ENCODE measurements around the gene EEIG2.
"Not testable (repeated sequence)": the region's sequence is repeated elsewhere in the genome, so short reads cannot be mapped to it uniquely, and the experiment has no call there.

The EEIG2 gene

DNA sequence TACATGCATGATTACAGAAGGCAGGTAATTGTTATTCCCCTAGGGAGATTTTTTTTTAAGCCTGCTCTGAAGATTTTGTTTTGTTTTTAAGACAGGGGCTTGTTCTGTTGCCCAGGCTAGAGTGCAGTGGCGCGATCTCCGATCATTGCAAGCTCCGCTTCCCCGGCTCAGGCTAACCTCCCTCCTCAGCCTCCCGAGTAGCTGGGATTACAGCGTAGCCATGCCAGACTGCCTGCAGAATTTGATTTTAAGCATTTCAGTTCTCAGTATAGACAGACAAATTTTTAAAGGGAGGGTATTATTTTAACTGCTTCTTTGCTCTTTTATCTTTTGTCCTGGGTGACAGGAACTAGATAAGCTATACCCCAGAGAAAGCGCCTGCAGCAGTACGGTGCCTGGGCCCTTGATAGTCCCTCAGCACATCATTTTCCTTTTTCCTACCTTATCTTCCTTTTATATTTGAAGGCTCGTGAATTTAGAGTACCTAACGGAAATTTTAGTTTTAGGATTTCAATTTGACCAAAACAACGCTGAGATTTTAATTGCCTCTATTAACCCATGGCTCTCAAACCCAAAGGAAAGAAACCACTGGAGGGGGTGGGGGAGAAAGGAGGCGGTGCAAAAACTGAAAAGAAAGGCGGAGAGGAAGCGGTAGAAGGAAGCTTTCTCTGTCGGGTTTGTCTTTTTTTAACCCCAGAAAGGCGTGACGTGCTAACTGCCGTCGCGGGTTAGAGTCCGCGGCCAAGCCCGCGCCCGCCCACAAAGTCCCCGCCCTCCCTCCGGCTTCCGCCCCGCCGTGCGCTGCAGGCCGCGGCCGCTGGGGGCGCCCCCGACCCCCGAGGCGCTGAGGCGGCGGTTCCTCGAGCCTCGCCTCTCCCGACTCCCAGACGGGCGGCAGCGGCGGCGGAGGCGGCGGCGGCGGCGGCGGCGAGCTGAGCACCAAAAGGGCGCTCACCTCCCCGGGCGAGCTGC, at the start of gene EEIG2:
TSS of gene EEIG2 (plus strand) at position 886 of the 972 bp plus-strand sequence. CDS start 329 bp downstream, outside the sequence.
- peak; percentile 95 for DNase-seq (ENCODE audit: low spot score)

DNA sequence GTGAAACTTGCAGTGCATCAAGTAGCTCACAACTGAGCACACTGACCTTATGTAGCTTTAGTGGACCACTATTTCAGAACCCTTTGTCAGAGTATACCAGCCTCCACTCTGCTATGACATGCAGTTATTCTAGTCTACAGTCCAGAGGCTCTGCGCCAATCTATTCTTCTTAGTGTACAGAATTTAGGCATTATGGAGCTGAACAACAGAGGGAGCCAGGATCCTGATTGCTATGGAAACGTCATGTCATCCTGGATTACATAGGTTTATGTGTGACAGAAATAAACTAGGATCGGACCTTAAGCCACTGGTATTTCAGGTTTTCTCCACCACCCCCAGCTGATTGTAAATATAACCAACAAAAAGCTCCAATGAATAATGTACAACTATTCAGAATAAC, 48.1 kb upstream of the EEIG2 start:
- DNase-seq (ENCODE audit: low spot score) = no peak

DNA sequence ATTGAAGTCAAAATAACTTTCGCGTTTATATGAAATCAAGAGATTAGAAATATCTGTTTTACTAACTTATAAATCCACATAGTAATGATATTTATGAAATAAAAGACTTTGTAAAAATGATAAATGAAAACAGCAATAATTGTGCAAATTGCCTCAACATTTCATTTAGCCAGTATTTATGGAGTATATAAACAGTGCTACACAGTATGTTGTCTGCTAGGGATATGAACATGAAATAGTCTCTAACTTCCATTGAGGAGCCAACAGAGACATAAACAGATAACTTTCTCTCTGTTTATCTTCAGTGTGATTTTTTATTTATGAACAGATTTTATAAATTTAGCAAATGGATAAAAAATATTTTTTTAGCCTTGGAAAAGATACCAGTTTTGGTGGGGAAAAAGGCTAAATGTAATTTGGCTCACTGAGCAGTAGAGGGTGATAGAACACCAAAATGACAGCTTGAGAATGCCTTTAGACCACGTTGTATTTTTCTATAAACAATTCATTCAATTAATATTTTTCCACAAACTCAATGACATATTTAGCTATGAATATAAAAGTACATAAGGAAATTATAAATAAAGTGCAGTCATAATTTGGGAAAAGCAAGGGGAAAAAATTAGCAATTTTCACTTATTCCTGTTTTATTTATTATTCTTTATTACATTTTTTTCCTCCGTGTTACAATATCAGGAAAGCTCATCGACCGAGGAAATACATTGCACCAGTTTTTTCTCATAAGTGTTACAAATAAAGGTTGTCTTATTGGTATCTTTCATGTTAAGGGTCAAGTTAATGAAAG, 47.5 kb upstream of the EEIG2 start:
- DNase-seq (ENCODE audit: low spot score) = peak; percentile 62

DNA sequence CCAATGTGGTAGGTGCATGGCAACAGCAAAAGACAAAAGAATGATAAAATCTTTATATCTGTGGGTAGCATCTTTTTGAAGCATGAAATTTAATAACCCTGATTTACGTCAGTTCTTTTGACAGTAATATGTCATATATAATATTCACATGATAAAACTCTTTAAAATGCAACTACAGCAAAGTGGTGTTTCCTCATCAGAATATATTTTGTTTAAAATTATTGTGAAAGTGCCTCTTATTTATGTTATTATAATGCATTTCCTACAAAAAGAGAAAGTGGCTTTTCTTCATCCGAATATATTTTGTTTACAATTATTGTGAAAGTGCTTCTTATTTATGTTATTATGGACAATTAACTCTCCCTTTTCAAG, 46.9 kb upstream of the EEIG2 start:
- no peak for DNase-seq (ENCODE audit: low spot score)

DNA sequence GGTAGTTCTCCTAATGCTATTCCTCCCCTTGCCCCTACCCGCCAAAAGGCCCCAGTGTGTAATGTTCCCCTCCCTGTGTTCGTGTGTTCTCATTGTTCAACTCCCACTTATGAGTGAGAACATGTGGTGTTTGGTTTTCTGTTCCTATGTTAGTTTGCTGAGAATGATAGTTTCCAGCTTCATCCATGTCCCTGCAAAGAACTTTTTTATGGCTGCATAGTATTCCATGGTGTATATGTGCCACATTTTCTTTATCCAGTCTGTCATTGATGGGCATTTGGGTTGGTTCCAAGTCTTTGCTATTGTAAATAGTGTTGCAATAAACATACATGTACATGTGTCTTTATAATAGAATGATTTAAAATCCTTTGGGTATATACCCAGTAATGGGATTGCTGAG, 46.0 kb upstream of the EEIG2 start:
- DNase-seq (ENCODE audit: low spot score) = not testable (repeated sequence)

DNA sequence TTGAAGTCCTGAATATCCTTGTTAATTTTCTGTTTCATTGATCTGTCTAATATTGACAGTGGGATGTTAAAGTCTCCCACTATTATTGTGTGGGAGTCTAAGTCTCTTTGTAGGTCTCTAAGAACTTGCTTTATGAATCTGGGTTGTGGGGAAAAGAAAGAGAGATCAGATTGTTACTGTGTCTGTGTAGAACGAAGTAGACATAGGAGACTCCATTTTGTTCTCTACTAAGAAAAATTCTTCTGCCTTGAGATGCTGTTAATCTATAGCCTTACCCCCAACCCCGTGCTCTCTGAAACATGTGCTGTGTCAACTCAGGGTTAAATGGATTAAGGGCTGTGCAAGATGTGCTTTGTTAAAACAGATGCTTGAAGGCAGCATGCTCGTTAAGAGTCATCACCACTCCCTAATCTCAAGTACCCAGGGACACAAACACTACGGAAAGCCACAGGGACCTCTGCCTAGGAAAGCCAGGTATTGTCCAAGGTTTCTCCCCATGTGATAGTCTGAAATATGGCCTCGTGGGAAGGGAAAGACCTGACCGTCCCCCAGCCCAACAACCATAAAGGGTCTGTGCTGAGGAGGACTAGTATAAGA, 42.5 kb upstream of the EEIG2 start:
- not testable (repeated sequence) for DNase-seq (ENCODE audit: low spot score)

DNA sequence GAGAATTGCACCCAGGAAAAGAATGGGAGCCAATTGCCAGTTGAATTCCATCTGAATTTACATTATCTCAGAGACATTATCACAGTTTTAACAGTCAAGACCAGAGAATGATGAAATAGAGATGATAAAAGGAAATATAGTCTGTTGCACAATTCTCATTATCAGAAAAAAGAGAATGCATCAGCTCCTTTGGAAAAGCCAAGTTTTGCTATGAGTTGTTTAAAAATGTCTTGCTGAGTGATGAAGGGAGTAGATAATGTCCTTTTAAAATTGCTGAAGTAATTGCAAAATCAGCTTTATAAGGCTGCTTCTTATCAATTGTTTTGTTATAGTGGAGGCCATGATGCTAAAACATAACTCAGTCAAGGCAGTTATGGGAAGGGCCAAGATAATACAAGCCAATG, 37.9 kb upstream of the EEIG2 start:
- no peak for DNase-seq (ENCODE audit: low spot score)

DNA sequence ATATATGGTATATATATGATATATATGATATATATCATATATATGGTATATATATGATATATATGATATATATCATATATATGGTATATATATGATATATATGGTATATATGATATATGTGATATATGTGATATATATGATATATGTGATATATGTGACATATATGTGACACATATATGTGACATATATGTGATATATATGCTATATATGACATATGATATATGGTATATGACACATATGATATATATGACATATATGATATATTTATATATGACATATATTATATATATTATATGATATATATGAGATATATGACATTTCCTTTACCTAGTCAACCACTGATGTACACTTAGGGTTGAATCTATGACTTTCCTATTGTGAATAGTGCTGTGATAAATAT, 36.1 kb upstream of the EEIG2 start:
- DNase-seq (ENCODE audit: low spot score) = no peak

DNA sequence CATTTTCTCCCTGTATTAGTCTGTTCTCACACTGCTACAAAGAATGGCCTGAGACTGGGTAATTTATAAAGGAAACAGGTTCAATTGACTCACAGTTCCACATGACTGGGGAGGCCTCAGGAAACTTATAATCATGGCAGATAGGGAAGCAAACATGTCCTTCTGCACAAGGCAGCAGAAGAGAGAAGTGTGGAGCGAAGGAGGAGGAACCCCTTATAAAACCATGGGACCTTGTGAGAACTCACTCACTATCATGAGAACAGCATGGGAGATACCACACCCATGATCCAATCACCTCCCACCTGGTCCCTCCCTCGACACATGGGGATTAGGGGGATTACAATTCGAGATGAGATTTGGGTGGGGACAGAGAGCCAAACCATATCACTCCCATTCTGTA, 35.2 kb upstream of the EEIG2 start:
- no peak for DNase-seq (ENCODE audit: low spot score)

DNA sequence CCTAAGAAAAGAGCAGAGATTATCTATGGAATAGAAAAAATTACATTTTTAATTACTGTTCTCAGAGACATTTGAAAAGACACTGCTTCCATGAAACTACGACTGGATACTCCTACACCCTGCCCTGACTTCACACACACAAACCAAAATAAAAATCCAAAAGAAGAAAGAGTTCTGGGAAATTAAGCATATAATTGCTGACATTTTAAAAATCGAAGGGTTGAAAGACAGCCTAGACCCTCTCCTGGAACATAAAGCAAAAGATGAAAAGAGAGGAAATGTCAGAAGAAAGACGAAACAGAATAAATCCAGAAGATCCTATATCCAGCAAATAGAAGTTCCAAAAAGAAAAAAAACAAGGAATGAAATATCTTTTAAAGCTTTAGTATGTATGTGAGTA, 32.8 kb upstream of the EEIG2 start:
- no peak for DNase-seq (ENCODE audit: low spot score)

DNA sequence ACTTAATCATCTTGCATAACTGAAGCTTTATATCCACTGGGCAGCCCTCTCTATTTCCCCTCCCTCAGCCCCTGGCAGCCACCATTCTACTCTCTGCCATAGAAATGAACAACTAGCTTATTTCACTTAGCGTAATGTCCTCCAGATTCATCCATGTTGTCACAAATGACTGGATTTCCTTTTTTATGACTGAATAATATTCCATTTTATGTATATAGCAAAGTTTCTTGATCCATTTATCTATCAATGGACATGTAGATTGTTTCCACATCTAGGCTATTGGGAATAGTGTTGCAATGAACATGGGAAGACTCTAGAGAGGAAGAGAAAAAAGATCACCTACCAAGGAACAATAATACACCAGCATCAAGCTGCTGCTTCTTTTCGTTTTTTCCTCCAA, 32.1 kb upstream of the EEIG2 start:
- no peak for DNase-seq (ENCODE audit: low spot score)

DNA sequence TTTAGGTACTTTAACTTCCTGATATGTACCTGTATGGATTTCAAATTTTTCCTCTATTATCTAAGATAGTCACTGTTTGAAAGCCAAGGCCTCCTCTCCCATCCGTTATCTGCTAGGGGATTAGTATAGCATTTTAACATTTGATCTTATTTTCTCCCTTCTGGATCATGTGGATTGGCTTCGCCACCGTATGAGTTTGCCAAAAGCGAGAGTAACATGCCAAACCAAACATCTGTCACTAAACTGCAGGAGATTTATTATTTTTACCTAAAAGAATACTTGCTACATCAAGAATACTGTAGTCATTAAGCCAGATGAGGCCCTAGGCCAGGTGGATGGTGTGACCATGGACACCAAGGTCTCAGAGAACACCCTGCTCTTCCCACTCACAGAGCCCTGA, 28.5 kb upstream of the EEIG2 start:
- DNase-seq (ENCODE audit: low spot score) = no peak

DNA sequence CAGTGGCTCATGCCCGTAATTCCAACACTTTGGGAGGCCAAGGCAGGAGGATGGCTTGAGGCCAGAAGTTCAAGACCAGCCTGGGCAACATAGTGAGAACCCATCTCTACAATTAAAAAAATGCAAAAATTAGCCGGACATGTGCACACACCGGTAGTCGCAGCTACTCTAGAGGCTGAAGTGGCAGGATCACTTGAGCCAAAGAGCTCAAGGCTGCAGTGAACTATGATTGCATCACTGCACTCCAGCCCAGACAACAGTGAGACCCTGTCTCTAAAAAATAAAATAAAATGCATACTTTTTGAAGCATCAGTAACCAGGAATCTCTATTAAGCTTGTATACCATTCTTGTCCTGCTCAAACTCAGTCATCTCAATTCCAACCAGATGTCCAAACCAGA, 27.2 kb upstream of the EEIG2 start:
- no peak for DNase-seq (ENCODE audit: low spot score)

DNA sequence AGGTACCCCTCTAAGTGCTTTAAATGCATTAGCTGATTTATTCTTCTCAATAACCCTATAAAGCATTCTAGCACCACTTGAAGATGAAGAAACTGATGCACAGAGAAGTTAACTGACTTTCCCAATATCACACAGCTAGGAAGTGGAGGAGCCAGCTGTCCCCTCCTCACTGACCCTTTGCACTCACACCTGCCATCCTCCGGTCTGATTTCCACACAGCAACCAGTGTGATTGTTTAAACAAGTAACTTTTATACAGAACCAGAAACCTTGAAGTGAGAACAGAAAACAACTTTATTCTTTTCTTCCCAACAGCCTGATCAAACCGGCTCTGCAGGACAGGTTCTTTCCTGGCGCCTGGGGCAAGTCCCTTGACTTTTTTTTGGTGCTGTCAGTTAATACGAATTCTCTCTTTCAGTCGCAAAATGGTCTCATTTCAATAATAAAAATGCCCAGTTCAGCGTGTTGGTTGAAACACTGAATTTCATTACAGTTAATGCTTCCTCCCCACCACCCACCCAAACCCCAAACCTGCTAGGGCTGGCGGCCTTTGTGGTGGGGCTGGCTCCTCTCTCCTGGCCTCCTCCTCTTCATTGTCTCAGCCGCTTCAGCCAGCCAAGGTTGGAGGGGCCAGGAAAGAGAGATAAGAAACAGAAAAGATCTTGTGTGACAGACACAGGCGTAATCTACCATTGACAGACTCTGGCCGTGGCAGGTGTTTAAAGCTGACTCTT, 26.4 kb upstream of the EEIG2 start:
- no peak for DNase-seq (ENCODE audit: low spot score)

DNA sequence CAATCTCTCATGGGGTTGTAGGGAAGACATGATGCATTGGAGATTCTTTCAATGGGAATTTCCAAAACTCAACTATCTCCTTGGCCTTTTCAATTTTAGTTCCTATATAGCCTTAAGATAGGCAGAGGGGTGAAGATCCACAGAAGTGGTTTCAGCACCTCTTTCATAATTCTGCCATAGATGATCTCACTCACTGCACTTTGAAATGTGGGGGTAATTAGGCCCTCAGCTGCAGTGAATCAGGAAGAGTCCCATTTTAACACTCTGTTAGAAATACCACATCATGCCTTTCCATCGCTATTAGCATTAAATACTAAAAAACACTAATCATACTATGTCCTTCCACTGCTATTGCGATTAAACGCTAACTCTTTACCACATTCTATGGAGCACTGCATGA, 25.1 kb upstream of the EEIG2 start:
- no peak for DNase-seq (ENCODE audit: low spot score)

DNA sequence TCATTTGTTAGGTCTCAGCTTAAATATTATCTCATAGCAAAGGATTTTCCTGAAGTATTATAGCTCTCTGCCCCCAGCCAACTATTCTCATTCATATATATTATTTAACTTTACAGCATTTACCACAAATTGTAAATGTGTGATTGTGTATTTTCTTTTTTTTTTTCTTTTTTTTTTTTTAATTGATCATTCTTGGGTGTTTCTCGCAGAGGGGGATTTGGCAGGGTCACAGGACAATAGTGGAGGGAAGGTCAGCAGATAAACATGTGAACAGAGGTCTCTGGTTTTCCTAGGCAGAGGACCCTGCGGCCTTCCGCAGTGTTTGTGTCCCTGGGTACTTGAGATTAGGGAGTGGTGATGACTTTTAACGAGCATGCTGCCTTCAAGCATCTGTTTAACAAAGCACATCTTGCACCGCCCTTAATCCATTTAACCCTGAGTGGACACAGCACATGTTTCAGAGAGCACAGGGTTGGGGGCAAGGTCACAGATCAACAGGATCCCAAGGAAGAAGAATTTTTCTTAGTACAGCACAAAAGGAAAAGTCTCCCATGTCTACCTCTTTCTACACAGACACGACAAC, 24.5 kb upstream of the EEIG2 start:
- not testable (repeated sequence) for DNase-seq (ENCODE audit: low spot score)

DNA sequence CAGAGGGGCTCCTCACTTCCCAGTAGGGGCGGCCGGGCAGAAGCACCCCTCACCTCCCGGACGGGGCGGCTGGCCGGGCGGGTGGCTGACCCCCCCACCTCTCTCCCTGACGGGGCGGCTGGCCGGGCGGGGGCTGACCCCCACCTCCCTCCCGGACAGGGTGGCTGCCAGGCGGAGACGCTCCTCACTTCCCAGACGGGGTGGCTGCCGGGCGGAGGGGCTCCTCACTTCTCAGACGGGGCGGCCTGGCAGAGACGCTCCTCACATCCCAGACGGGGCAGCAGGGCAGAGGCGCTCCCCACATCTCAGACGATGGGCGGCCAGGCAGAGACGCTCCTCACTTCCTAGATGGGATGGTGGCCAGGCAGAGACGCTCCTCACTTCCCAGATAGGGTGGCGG, 23.9 kb upstream of the EEIG2 start:
- not testable (repeated sequence) for DNase-seq (ENCODE audit: low spot score)

DNA sequence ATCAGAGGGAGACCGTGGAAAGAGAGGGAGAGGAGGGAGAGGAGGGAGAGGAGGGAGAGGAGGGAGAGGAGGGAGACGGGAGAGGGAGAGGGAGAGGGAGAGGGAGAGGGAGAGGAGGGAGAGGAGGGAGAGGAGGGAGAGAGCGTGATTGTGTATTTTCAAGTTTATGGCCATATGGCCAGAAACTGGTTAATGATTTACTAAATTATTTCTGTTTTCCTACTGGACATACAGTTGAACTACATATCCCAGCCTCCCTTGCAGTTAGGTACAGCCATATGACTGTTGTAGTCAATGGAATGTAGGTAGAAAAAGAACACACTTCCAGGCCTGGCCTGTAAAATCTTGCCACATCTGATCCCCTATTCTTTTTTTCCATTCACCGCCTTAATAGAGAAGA, 23.1 kb upstream of the EEIG2 start:
- DNase-seq (ENCODE audit: low spot score) = not testable (repeated sequence)

DNA sequence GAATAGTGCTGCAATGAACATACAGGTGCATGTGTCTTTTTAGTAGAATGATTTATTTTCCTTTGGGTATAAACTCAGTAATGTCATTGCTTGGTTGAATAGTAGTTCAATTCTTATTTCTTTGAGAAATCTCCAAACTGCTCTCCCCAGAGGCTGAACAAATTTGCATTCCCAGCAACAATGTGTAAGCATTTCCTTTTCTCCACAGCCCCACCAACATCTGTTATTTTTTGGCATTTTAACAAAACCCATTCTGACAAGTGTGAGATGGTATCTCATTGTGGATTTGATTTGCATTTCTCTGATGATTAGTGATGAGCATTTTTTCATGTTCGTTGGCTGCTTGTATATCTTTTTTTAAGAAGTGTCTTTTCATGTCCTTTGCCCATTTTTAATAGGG, 21.9 kb upstream of the EEIG2 start:
- no peak for DNase-seq (ENCODE audit: low spot score)

DNA sequence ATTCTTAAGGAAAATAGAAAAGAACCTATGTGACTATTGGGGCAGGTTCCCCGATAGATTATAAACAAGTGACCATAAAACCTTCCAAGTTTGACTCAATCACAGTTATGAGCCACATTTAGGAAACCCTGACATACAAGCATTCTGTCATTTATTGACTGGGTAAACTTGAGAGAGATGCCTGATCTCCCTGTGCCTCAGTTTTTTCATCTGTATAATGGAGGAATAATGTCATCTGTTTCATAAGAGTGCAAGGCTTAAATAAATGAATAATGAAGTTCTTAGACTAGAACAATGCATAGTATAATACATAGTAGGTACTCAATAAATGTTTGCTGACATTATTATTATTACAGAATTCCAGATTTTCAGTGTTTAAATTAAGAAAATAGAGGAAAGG, 18.9 kb upstream of the EEIG2 start:
- DNase-seq (ENCODE audit: low spot score) = no peak

DNA sequence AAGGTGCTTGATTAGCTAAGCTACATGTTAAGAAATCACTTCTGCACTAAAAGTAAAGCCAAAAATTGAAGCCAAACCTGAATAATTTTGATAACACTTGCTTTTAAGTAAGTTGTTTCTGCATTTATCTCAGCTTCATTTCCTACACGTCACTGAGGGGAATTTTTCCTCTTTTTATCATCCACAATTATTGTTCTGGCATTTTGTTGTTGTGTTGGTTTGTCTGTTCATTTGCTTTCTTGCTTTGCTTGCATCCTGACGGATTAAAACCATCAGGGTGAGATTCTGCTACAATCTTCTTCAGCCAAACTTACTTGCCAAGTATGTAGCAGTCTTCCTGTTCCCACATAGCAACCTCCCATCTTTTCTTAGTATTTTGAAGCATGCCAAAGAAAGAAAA, 18.0 kb upstream of the EEIG2 start:
- DNase-seq (ENCODE audit: low spot score) = no peak

DNA sequence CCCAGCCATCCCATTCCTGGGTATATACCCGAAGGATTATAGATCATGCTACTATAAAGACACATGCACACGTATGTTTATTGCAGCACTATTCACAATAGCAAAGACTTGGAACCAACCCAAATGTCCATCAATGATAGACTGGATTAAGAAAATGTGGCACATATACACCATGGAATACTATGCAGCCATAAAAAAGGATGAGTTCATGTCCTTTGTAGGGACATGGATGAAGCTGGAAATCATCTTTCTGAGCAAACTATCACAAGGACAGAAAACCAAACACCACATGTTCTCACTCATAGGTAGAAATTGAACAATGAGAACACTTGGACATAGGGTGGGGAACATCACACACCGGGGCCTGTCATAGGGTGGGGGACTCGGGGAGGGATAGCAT, 12.4 kb upstream of the EEIG2 start:
- DNase-seq (ENCODE audit: low spot score) = not testable (repeated sequence)
